Measurements from ENCODE around the gene HCN2.
A peak's percentile ranks its signal among the peaks of the same experiment; 100 is the strongest.

Gene HCN2

GRCh38 chr19:556611-557382 is 32.9 kb upstream of the HCN2 start:
- H3K27me3 ChIP-seq (ENCODE audit: control insufficient read depth, insufficient read depth, low read length) = no peaks in the 10 kb centered on the region
- no peak overlapping the region for H3K4me3 ChIP-seq (ENCODE audit: low read depth, low read length)
- H3K9ac ChIP-seq (ENCODE audit: low read depth, low read length) = no peak overlapping the region
- no peaks in the 10 kb centered on the region for H3K9me3 ChIP-seq (ENCODE audit: control insufficient read depth, insufficient read depth, low read length)
- no peaks in the 10 kb centered on the region for H3K36me3 ChIP-seq (ENCODE audit: control insufficient read depth, insufficient read depth, low read length)
- H3K4me1 ChIP-seq (ENCODE audit: control insufficient read depth, insufficient read depth, low read length) = no peaks in the 10 kb centered on the region

- H3K4me1 ChIP-seq (ENCODE audit: control insufficient read depth, insufficient read depth, low read length) = no peaks in the 10 kb centered on the region
- H3K36me3 ChIP-seq (ENCODE audit: control insufficient read depth, insufficient read depth, low read length) = no peaks in the 10 kb centered on the region
- H3K27me3 ChIP-seq (ENCODE audit: control insufficient read depth, insufficient read depth, low read length) = no peaks in the 10 kb centered on the region
- H3K9me3 ChIP-seq (ENCODE audit: control insufficient read depth, insufficient read depth, low read length) = no peaks in the 10 kb centered on the region
- H3K4me3 ChIP-seq (ENCODE audit: low read depth, low read length) = no peak overlapping the region
- no peak overlapping the region for H3K9ac ChIP-seq (ENCODE audit: low read depth, low read length)
Measured at GRCh38 chr19:558770-559439, 30.8 kb upstream of the HCN2 start.

GRCh38 chr19:560121-560520 is 29.6 kb upstream of the HCN2 start:
- no peaks in the 10 kb centered on the region for H3K36me3 ChIP-seq (ENCODE audit: control insufficient read depth, insufficient read depth, low read length)
- no peaks in the 10 kb centered on the region for H3K9me3 ChIP-seq (ENCODE audit: control insufficient read depth, insufficient read depth, low read length)
- no peaks in the 10 kb centered on the region for H3K27me3 ChIP-seq (ENCODE audit: control insufficient read depth, insufficient read depth, low read length)
- no peak overlapping the region for H3K4me3 ChIP-seq (ENCODE audit: low read depth, low read length)
- no peaks in the 10 kb centered on the region for H3K4me1 ChIP-seq (ENCODE audit: control insufficient read depth, insufficient read depth, low read length)
- no peak overlapping the region for H3K9ac ChIP-seq (ENCODE audit: low read depth, low read length)

GRCh38 chr19:566403-566802 is 23.3 kb upstream of the HCN2 start:
- no peak overlapping the region for H3K4me3 ChIP-seq (ENCODE audit: low read depth, low read length)
- H3K9ac ChIP-seq (ENCODE audit: low read depth, low read length) = no peak overlapping the region
- H3K27me3 ChIP-seq (ENCODE audit: control insufficient read depth, insufficient read depth, low read length) = no peaks in the 10 kb centered on the region

GRCh38 chr19:566844-567243 is 22.8 kb upstream of the HCN2 start:
- H3K9me3 ChIP-seq (ENCODE audit: control insufficient read depth, insufficient read depth, low read length) = no peaks in the 10 kb centered on the region
- H3K36me3 ChIP-seq (ENCODE audit: control insufficient read depth, insufficient read depth, low read length) = no peaks in the 10 kb centered on the region
- H3K27me3 ChIP-seq (ENCODE audit: control insufficient read depth, insufficient read depth, low read length) = no peaks in the 10 kb centered on the region
- no peak overlapping the region for H3K4me3 ChIP-seq (ENCODE audit: low read depth, low read length)
- no peak overlapping the region for H3K9ac ChIP-seq (ENCODE audit: low read depth, low read length)
- H3K4me1 ChIP-seq (ENCODE audit: control insufficient read depth, insufficient read depth, low read length) = no peaks in the 10 kb centered on the region

More at GRCh38 chr19:566403-566802, 23.3 kb upstream of the HCN2 start:
- H3K36me3 ChIP-seq (ENCODE audit: control insufficient read depth, insufficient read depth, low read length) = no peaks in the 10 kb centered on the region
- no peaks in the 10 kb centered on the region for H3K9me3 ChIP-seq (ENCODE audit: control insufficient read depth, insufficient read depth, low read length)
- H3K4me1 ChIP-seq (ENCODE audit: control insufficient read depth, insufficient read depth, low read length) = no peaks in the 10 kb centered on the region

- Histone ChIP-seq H3K9ac (ENCODE audit: low read depth, low read length) (no peak overlapping the region), H3K4me1 (ENCODE audit: control insufficient read depth, insufficient read depth, low read length) (no peaks in the 10 kb centered on the region), H3K9me3 (ENCODE audit: control insufficient read depth, insufficient read depth, low read length) (no peaks in the 10 kb centered on the region), H3K4me3 (ENCODE audit: low read depth, low read length) (no peak overlapping the region), H3K27me3 (ENCODE audit: control insufficient read depth, insufficient read depth, low read length) (no peaks in the 10 kb centered on the region), H3K36me3 (ENCODE audit: control insufficient read depth, insufficient read depth, low read length) (no peaks in the 10 kb centered on the region)
Measured at GRCh38 chr19:567296-567900, 22.3 kb upstream of the HCN2 start.

GRCh38 chr19:570251-570686 is 19.4 kb upstream of the HCN2 start:
- Histone ChIP-seq H3K9ac (ENCODE audit: low read depth, low read length) (no peak overlapping the region), H3K36me3 (ENCODE audit: control insufficient read depth, insufficient read depth, low read length) (no peaks in the 10 kb centered on the region), H3K4me3 (ENCODE audit: low read depth, low read length) (no peak overlapping the region), H3K4me1 (ENCODE audit: control insufficient read depth, insufficient read depth, low read length) (peaks cover 6% of the 10 kb centered on the region), H3K27me3 (ENCODE audit: control insufficient read depth, insufficient read depth, low read length) (no peaks in the 10 kb centered on the region), H3K9me3 (ENCODE audit: control insufficient read depth, insufficient read depth, low read length) (no peaks in the 10 kb centered on the region)

- Histone ChIP-seq H3K4me3 (ENCODE audit: low read depth, low read length) (peak overlapping the region; percentile 77), H3K4me1 (ENCODE audit: control insufficient read depth, insufficient read depth, low read length) (peaks cover 6% of the 10 kb centered on the region), H3K9me3 (ENCODE audit: control insufficient read depth, insufficient read depth, low read length) (no peaks in the 10 kb centered on the region), H3K9ac (ENCODE audit: low read depth, low read length) (peak overlapping the region; percentile 8), H3K36me3 (ENCODE audit: control insufficient read depth, insufficient read depth, low read length) (peaks cover under 1% of the 10 kb centered on the region), H3K27me3 (ENCODE audit: control insufficient read depth, insufficient read depth, low read length) (no peaks in the 10 kb centered on the region)
Measured at GRCh38 chr19:570937-571565, 18.6 kb upstream of the HCN2 start.

GRCh38 chr19:571566-571974 is 18.1 kb upstream of the HCN2 start:
- H3K4me3 ChIP-seq (ENCODE audit: low read depth, low read length) = peak overlapping the region; percentile 77
- no peaks in the 10 kb centered on the region for H3K9me3 ChIP-seq (ENCODE audit: control insufficient read depth, insufficient read depth, low read length)
- peaks cover 4% of the 10 kb centered on the region for H3K36me3 ChIP-seq (ENCODE audit: control insufficient read depth, insufficient read depth, low read length)
- peaks cover 6% of the 10 kb centered on the region for H3K4me1 ChIP-seq (ENCODE audit: control insufficient read depth, insufficient read depth, low read length)
- no peaks in the 10 kb centered on the region for H3K27me3 ChIP-seq (ENCODE audit: control insufficient read depth, insufficient read depth, low read length)
- H3K9ac ChIP-seq (ENCODE audit: low read depth, low read length) = peak overlapping the region; percentile 8

GRCh38 chr19:572140-572742 is 17.4 kb upstream of the HCN2 start, which contains the start of gene BSG:
Gene BSG (plus strand): TSS chr19:572596. CDS start chr19:572635, 39 bp downstream.
- Histone ChIP-seq H3K27me3 (ENCODE audit: control insufficient read depth, insufficient read depth, low read length) (no peaks in the 10 kb centered on the region), H3K9ac (ENCODE audit: low read depth, low read length) (peak within 1 kb of the TSS; percentile 92), H3K4me3 (ENCODE audit: low read depth, low read length) (peak within 1 kb of the TSS; percentile 95), H3K9me3 (ENCODE audit: control insufficient read depth, insufficient read depth, low read length) (no peaks in the 10 kb centered on the region), H3K36me3 (ENCODE audit: control insufficient read depth, insufficient read depth, low read length) (peaks cover 8% of the 10 kb centered on the region), H3K4me1 (ENCODE audit: control insufficient read depth, insufficient read depth, low read length) (peaks cover 6% of the 10 kb centered on the region)

GRCh38 chr19:572743-573518 is 16.8 kb upstream of the HCN2 start:
- Histone ChIP-seq H3K4me1 (ENCODE audit: control insufficient read depth, insufficient read depth, low read length) (peaks cover 6% of the 10 kb centered on the region), H3K9ac (ENCODE audit: low read depth, low read length) (peak overlapping the region; percentile 92), H3K27me3 (ENCODE audit: control insufficient read depth, insufficient read depth, low read length) (no peaks in the 10 kb centered on the region), H3K4me3 (ENCODE audit: low read depth, low read length) (peak overlapping the region; percentile 95), H3K9me3 (ENCODE audit: control insufficient read depth, insufficient read depth, low read length) (no peaks in the 10 kb centered on the region), H3K36me3 (ENCODE audit: control insufficient read depth, insufficient read depth, low read length) (peaks cover 12% of the 10 kb centered on the region)

Data from iPS-15b (cell line).